ENCODE results near the gene L3MBTL4. TPM values are rescaled to one million over a fixed set of nuclear protein-coding genes. Genes with fewer than 3 reads are reported as not detected.

The L3MBTL4 gene
- total RNA-seq, 4 donors from 2014 or later, result 11.3 to 16.3 (median 11.8) TPM

GRCh38 chr18:6327895-6328620, 86.7 kb downstream of the L3MBTL4 start:
- 44 to 49% methylated on average over 2 of the region's 2 CpGs for WGBS, 2 donors
- no peak for TF ChIP-seq POLR2A (IDR thresholded peaks at IDR 0.05)
- TF ChIP-seq CTCF (IDR thresholded peaks at IDR 0.05), result no peak
- intact Hi-C loops (cut with DNase I; ENCODE audit: low total_unique reads), result no loop called here
- H3K4me3 ChIP-seq (ENCODE audit: low read depth, poor library complexity, severe bottlenecking), result no peak overlapping the region
- DNase-seq (ENCODE audit: low spot score in 2 of 2), result no peak

GRCh38 chr18:6327485-6327884, 87.2 kb downstream of the L3MBTL4 start:
- no peak for DNase-seq (ENCODE audit: low spot score in 2 of 2)
- 88% methylated on average over 4 of the region's 4 CpGs for WGBS, 2 donors
- TF ChIP-seq POLR2A (IDR thresholded peaks at IDR 0.05) (no peak), CTCF (IDR thresholded peaks at IDR 0.05) (no peak)
- H3K4me3 ChIP-seq (ENCODE audit: low read depth, poor library complexity, severe bottlenecking), result no peak overlapping the region
- intact Hi-C loops (cut with DNase I; ENCODE audit: low total_unique reads), result no loop called here

- WGBS, 2 donors, result 89 to 98% methylated on average over 2 of the region's 2 CpGs
- DNase-seq (ENCODE audit: low spot score in 2 of 2), result no peak
- intact Hi-C loops (cut with DNase I; ENCODE audit: low total_unique reads), result no loop called here
- no peak overlapping the region for H3K4me3 ChIP-seq (ENCODE audit: low read depth, poor library complexity, severe bottlenecking)
- TF ChIP-seq POLR2A (IDR thresholded peaks at IDR 0.05) (no peak), CTCF (IDR thresholded peaks at IDR 0.05) (no peak)
Measured at GRCh38 chr18:6326566-6326965, 88.1 kb downstream of the L3MBTL4 start.

GRCh38 chr18:6323319-6323889, 91.3 kb downstream of the L3MBTL4 start:
- no peak for DNase-seq (ENCODE audit: low spot score in 2 of 2)
- intact Hi-C loops (cut with DNase I; ENCODE audit: low total_unique reads), result no loop called here
- WGBS, 2 donors, result 86 to 88% methylated on average over 1 of the region's 1 CpG
- no peak overlapping the region for H3K4me3 ChIP-seq (ENCODE audit: low read depth, poor library complexity, severe bottlenecking)
- no peak for TF ChIP-seq POLR2A (IDR thresholded peaks at IDR 0.05)
- no peak for TF ChIP-seq CTCF (IDR thresholded peaks at IDR 0.05)

DNA sequence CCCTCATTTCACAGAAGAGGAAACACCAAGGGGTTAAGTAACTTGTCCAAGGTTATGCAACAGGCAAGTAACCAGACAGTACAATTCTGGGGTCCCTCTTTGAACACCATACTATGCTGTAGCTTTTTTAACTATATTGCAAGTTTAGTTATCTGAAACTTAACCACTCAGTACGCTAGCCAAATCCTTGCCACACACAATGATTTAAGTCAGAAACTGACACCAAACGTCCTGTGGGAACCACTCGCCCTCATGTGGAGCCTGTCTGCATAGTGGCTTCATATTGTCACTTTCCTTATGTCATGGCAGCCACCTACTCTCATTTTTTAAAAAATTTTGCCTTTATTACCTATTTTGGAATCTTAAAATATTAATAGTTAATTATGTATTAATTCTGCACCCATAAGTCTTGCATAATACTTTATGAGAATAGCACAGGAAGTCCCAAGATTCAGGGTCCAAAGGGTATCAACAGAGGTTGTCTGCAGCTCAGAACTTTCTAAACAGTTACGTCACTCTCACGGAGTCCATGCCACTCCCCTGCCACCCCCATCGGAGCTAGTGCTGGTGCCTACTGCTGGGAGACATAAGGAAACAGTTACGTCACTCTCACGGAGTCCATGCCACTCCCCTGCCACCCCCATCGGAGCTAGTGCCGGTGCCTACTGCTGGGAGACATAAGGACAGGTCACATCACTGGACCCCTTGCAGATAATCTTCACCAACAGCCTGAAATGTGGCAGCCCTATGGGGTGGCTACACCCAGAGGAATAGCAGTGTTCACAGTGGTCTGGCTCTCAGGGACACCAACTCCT, 99.0 kb downstream of the L3MBTL4 start:
- intact Hi-C loops (cut with DNase I; ENCODE audit: low total_unique reads), result no loop called here
- DNase-seq (ENCODE audit: low spot score in 2 of 2), result no peak
- WGBS, 2 donors, result 69 to 86% methylated on average over 10 of the region's 10 CpGs
- TF ChIP-seq CTCF (IDR thresholded peaks at IDR 0.05), result no peak
- TF ChIP-seq POLR2A (IDR thresholded peaks at IDR 0.05), result no peak
- no peak overlapping the region for H3K4me3 ChIP-seq (ENCODE audit: low read depth, poor library complexity, severe bottlenecking)
